GM18861 (cell line): Measurements from ENCODE around the gene SCYGR1.
"Not testable (repeated sequence)": the region's sequence is repeated elsewhere in the genome, so short reads cannot be mapped to it uniquely, and the experiment has no call there.

Source experiments
- ATAC-seq: cut with Tn5 transposase; IDR thresholded peaks from one replicate; pipeline ENCODE4 v1.9.1; 2021; ENCODE audit not compliant: unreplicated experiment

Gene SCYGR1

GRCh38 chr2:227374158-227374557, 13.6 kb downstream of the SCYGR1 start:
- no peak for ATAC-seq

- no peak for ATAC-seq
Observed at GRCh38 chr2:227373389-227373788, 14.4 kb downstream of the SCYGR1 start.

DNA sequence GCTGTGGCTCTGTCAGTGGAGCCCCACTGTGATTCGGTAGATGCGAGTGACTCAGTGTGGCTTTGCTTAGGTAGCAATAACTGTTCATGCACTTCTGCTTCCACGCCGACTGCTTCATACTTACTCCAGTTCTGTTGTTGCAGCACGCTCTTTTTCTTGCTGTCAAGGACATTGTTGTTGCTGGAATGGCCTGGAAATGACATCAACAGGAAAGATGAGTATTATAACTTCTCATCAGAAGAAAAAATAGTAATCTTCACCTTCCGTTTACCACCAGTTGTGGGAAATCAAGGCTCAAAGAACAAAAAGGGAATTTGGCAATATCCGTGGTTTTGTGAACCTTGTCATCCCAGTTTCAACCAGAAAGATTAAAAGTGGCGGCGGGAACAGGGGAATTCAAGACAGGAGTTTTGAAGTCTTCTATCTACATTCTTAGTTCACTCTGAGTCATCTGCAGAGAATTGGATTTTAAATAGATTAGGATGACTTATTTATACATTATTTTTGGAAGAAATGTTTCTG, 16.9 kb downstream of the SCYGR1 start:
- no peak for ATAC-seq

DNA sequence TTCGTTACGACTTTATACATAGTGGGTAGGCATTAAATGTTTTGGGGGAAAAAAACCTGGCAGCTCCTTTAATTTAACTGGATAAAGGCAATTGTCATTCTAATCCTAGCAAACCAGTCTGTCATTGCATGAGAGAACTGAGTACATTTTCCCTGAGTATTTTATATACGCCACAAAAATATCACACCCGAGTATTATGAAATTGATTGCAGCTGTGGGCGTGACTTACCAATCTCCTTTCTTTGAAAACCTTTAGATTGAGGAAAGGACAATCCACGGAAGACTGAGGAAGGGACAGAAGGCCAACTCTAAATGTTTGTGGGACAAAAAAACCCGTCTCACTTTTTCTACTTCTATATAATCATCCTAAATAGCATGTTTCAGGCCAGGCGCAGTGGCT, 17.7 kb downstream of the SCYGR1 start:
- ATAC-seq: no peak

DNA sequence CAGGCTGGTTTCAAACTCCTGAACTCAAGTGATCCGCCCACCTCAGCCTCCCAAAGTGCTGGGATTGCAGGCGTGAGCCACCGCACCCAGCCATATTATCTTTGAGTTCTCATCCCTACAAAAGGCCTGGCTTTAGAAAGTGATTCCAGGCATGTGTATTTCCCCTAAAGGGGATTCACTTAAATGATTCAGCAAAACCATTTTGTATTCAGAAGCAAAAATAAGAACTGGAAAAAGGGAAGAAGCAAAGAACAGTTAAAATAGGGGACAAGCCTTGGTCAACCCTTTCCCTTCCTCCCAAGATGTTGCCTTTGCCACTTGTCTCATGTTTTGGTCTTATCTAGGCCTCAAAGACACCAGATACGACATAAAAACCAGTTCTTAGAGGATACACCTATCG, 19.2 kb downstream of the SCYGR1 start:
- ATAC-seq: no peak

- ATAC-seq: no peak
Observed at GRCh38 chr2:227367427-227367795, 20.3 kb downstream of the SCYGR1 start.

DNA sequence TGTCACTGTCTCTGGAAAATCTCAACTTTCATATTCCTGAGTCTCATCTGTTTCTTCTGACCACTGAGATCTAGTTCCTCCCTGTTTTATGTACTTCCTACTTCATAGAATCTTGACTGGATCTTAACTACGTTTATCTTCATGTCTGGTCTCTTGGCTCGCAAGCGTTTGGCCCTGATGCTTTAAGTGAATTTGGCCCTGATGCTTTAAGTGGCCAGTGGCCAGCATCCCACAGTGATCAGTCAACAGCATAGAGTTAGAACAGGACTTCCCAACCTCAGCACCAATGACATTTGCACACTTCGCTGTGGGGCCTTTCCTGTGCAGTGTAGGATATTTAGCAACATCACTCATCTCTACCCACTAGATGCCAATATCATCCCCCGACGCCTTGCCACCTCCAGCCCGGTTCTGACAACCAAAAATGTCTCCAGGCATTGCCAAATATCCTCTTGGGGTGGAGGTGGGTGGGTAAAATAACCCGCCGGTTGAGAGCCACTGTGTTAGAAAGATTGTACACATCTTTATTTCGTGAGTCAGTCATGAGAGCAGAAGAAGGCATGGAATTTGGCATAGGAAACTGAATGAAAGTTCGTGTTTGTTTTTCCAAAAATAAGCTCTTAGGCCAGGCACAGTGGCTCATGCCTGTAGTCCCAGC, 20.9 kb downstream of the SCYGR1 start:
- ATAC-seq: no peak

DNA sequence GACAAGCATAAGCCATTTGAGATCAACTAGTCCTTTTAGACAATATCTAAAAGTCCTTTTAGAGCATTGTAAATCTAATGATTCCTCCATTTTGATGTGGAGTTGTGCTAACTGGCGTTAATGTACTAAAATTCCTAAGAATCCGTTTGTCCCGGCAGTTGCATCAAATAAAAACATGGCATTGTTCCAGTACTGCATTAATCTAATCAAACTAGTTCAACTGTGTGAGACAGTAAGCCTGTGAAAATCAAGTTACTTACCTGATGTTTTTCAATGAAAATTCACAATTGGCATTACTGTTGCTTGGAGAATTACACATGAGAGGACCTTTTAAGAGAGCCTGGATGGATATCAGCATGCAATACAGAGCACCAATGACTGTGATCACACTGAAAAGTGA, 21.9 kb downstream of the SCYGR1 start:
- ATAC-seq: no peak

DNA sequence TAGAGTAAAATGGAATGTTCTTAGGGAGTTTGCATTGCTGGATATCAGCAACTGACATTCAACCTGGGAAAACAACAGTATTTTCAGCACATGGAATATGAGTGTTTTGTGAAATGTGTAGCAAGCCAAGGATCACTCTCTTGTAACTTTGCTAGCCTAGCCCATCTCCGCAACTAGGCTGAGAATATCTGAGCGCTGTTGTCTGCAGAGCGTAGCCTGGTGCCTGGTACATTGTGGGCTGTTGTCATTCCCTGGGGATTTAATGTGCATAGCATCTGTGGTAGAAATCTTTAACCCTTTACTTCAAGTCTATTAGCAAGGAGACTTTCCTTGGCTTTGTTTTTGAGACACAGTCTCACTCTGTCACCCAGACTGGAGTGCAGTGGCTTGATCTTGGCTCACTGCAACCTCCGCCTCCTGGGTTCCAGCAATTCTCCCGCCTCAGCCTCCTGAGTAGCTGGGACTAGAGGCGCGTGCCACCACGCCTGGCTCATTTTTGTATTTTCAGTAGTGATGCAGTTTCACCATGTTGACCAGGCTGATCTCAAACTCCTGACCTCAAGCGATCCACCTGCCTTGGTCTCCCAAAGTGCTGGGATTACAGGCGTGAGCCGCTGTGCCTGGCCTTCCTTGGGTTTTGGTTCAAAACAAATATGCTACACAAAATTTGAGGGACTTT, 23.0 kb downstream of the SCYGR1 start:
- not testable (repeated sequence) for ATAC-seq

- no peak for ATAC-seq
Observed at GRCh38 chr2:227363756-227364155, 24.0 kb downstream of the SCYGR1 start.

GRCh38 chr2:227360351-227360750, 27.4 kb downstream of the SCYGR1 start:
- no peak for ATAC-seq

GRCh38 chr2:227351639-227352038, 36.1 kb downstream of the SCYGR1 start:
- ATAC-seq: no peak

DNA sequence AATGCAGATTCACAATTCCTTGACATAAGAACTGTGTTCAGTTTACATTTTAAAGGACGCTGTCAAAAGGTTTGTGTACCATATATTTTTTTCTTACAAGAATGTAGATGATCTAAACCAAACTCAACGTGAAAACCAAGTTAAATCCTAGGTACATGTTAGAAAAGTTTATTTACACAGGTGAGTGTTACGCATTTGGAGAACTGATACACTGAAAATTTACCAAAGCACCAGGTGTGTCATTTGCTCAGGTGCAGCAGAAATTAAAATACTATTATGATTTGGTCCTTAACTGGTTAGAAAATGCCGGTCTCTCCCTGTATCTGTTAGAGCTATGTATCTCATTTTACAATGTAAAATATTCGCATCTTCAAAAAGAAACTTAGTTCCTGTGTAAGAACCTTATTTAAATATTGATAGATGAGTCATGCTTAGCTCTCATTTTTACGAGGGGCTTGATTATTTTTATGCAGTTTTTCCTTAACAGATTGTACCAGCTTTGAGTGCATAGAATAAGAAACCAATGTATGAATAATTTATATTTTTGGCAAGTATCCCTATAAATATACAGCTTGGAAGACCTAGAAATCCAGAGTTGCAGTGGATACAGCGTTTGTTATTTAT, 37.6 kb downstream of the SCYGR1 start:
- ATAC-seq: no peak

GRCh38 chr2:227348324-227348723, 39.4 kb downstream of the SCYGR1 start:
- ATAC-seq: no peak

DNA sequence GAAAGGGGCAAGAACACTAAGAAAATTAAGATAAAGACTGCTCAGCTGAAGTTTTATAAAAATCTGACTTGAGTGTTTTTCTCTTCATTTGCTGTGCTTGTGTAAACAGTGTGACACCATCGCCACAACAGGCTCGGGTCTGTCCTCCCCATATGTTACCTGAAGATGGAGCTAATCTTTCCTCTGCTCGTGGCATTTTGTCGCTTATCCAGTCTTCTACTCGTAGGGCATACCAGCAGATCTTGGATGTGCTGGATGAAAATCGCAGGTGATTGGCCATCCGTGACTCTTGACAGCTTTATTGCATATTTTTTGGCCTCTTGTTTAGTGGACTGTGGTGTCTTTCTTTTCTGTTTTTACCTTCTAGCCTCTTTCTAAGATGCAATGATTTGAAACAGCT, 40.6 kb downstream of the SCYGR1 start:
- ATAC-seq: no peak

DNA sequence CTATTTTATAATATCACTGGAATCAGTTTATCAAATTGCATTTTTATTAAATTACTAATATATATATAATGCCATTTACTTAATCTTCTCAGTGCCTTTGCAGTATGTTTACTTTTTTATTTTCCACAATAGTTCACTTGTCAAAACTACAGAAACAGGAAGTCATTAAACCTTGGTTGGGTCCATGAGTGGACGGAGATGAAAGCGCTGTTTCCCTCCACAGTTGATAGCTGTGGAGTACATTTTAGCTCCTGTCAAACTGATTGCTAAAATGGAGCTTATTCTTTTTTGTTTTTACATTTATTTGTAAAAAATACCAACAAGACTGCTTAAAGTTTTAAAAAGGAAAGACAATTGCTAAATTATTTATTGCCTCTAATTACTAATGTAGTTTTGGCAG, 43.5 kb downstream of the SCYGR1 start:
- no peak for ATAC-seq

GRCh38 chr2:227341553-227341952, 46.2 kb downstream of the SCYGR1 start:
- no peak for ATAC-seq

DNA sequence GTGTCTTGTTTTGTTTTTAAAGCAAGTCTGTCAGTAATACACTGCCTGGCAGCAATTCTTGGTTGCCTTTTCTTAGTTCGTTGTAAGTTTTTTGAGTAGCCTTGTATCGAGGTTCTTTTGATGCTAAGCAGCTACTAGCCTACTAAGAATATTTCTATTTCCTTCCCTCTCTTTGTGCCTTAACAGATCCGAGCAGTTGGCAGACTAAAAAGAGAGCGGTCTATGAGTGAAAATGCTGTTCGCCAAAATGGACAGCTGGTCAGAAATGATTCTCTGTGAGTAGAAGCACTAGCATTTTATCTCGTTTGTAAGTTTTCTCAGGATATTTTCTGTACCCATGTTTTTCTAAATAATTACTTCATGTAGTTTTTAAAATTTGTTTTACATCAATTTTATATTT, 47.6 kb downstream of the SCYGR1 start:
- ATAC-seq: no peak

GRCh38 chr2:227339098-227339599, 48.6 kb downstream of the SCYGR1 start:
- no peak for ATAC-seq
